Measurements from ENCODE around the gene CDC42EP2.

DNA sequence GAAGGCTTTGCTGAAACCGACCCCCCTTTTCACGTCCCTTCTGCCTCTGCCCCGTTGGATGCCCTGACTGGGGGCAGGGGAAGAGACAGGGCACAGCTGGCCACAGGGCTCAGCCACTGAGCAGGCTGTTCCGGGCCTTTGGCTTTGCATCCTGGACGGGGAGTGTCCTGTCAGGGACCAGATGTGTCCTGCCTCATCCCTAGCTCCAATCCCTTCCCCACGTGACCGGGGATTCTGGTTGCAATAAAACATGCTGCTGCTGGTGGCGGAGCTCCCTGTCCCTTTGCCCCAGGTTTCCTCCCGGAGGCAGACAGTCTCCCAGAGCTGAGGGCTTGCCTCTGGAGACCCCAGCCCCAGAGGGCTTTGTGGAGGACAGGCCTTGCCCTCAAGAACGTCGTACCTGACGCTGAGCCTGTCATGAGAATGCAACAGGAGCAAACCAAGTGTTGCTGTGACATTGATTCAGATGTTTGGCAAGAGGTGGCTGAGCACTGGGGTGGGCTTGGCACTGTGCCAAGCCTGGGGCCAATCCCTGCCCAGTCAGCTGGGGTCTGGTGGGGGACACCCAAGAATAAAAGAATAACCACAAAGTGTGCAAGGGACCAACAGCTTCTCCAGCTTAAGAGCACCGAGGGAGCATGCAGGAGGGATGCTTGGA lies 7.3 kb downstream of the CDC42EP2 start:
- TF ChIP-seq, protein P1, sequence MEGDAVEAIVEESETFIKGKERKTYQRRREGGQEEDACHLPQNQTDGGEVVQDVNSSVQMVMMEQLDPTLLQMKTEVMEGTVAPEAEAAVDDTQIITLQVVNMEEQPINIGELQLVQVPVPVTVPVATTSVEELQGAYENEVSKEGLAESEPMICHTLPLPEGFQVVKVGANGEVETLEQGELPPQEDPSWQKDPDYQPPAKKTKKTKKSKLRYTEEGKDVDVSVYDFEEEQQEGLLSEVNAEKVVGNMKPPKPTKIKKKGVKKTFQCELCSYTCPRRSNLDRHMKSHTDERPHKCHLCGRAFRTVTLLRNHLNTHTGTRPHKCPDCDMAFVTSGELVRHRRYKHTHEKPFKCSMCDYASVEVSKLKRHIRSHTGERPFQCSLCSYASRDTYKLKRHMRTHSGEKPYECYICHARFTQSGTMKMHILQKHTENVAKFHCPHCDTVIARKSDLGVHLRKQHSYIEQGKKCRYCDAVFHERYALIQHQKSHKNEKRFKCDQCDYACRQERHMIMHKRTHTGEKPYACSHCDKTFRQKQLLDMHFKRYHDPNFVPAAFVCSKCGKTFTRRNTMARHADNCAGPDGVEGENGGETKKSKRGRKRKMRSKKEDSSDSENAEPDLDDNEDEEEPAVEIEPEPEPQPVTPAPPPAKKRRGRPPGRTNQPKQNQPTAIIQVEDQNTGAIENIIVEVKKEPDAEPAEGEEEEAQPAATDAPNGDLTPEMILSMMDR (IDR thresholded peaks at IDR 0.05) = no peak
- no peak for TF ChIP-seq POLR2A (IDR thresholded peaks at IDR 0.05)

All from prostate gland (tissue), 2 donors.